ENCODE results near the gene CCNH. TPM values are rescaled to one million over a fixed set of nuclear protein-coding genes. Genes with fewer than 3 reads are reported as not detected.

The CCNH gene
- 10 to 100 TPM; 65.8 to 72.7 TPM for total RNA-seq

DNA sequence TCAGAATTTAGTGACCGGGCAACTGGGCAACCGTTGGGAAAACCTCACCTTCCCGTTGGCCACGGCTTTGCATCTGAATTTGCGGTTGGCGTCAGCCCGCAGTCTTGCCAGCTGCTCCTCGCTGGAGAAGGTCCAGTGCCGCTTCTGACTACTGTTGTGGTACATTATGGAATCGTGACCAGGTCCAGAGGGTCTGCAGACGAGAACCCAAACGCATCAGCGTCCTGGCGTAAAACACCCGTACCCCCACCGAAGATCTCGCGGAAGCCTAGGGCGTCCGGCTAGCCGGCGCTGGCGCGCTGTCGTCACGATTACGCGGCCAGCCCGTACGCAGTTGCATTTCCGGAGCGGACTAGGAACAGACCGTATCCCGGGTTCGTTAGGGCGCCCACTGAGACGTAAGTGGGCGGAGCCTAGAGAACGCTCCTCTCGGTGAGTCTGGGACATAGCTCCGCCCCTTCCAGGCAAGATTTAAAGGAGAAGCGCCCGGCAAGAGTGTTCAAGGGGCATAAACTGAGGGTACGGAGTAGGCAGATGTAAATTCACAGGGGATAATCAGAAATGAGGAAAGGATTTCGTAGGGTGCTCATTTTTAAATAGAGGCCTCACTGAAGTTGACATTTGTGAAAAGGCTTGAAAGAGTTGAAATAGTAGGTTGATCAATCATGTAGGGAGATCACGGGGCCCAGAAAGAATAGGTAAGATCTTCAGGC lies at the start of gene CCNH:
CCNH (minus strand) TSS at position 301 of the 713 bp plus-strand sequence; CDS start at position 165, 136 bp downstream.
- Mint-ChIP-seq H3K36me3 (peaks cover 30% of the 10 kb centered on the region), H3K9me3 (no peaks in the 10 kb centered on the region), H3K4me3 (peak within 1 kb of the TSS; percentile 91), H3K4me1 (ENCODE audit: low read depth) (peaks cover 37% of the 10 kb centered on the region), H3K27ac (peak within 1 kb of the TSS; percentile 94), H3K27me3 (no peaks in the 10 kb centered on the region)
- peak; percentile 97 for DNase-seq
- POLR2A ChIA-PET, result interaction anchor here (0.6 to 2.3 kb wide), 2 partner anchors 145 to 794 kb away, joined by 3 to 11 read pairs; partner anchors contain the start of gene RASA1
- CTCF ChIA-PET, result interaction anchor here (2.4 to 3.9 kb wide), 2 partner anchors 13 to 533 kb away, joined by 8 to 27 read pairs; no protein-coding TSS in a partner anchor
- intact Hi-C loops (cut with micrococcal nuclease), result loop anchor here (1.0 to 5.0 kb wide), 11 partner anchors 20 to 1280 kb away; partner anchors contain the start of genes COX7C and TMEM161B

DNA sequence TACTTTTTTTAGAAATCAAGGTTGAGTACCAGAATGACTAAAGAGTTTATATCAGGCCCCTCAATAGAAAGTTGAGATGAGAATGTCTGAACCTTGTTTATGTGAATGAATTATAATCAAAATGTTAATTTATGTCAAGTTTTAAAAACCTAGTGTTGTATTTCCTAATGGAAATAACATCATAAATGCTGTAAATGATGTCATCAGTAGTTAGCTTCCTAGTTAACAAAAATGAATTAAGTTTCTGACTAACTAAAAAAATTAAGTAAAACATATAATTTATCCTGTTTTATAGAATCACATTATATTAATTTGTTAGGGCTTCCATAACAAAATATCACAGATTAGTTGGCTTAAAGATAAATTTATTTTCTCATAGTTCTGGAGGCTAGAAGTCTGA lies 45.0 kb upstream of the CCNH start:
- H3K9me3 Mint-ChIP-seq, result no peaks in the 10 kb centered on the region
- peaks cover 11% of the 10 kb centered on the region for H3K27me3 Mint-ChIP-seq
- no peaks in the 10 kb centered on the region for H3K4me1 Mint-ChIP-seq (ENCODE audit: low read depth)
- no peaks in the 10 kb centered on the region for H3K36me3 Mint-ChIP-seq
- ChIA-PET POLR2A (no interaction called here), CTCF (no interaction called here)
- no peak for DNase-seq
- intact Hi-C loops (cut with micrococcal nuclease), result no loop called here
- no peak overlapping the region for H3K4me3 Mint-ChIP-seq
- H3K27ac Mint-ChIP-seq, result no peak overlapping the region

DNA sequence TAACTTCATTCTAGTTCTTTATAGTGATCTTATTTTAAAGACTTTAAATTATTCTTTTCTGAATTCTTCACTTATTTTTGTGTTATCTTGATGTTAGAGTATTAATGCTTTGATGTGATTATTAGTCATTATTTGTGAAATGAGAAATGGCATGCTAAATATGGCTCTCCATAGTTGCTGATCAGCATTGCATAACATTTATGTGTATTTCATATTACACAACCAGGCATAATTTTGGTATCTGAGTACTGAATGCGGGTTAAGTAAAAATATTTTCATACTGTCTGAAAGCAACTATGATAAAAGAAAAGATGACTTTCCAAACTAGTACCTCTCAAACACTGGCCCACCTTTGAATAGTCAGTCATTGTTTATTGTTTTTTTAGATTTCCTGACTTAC lies 41.1 kb upstream of the CCNH start:
- Mint-ChIP-seq H3K4me3 (no peak overlapping the region), H3K27me3 (peaks cover 16% of the 10 kb centered on the region), H3K36me3 (no peaks in the 10 kb centered on the region), H3K27ac (no peak overlapping the region), H3K9me3 (no peaks in the 10 kb centered on the region), H3K4me1 (ENCODE audit: low read depth) (no peaks in the 10 kb centered on the region)
- ChIA-PET CTCF (no interaction called here), POLR2A (no interaction called here)
- DNase-seq, result no peak
- intact Hi-C loops (cut with micrococcal nuclease), result no loop called here

DNA sequence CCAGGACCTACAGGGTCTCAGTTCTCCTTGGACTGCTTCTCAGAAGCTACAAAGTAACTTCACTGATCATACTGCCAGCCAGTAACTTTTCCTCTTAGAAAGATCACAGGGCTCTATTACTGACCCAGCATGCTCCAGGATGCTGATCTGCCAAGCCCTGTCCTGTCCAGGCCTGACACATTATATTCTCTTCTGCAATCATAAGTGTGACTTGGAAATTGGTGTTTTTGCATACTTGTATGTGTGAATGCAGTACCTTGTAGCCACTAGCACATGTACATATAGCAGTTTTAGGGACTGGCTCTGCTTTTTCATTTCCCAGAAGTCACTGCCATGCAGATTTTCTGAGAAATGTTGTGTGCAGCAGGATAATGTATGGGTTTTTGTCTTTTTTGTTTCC lies 40.1 kb upstream of the CCNH start:
- Mint-ChIP-seq H3K36me3 (no peaks in the 10 kb centered on the region), H3K27me3 (peaks cover 14% of the 10 kb centered on the region), H3K4me1 (ENCODE audit: low read depth) (no peaks in the 10 kb centered on the region), H3K9me3 (no peaks in the 10 kb centered on the region), H3K4me3 (no peak overlapping the region), H3K27ac (no peak overlapping the region)
- DNase-seq, result no peak
- POLR2A ChIA-PET, result no interaction called here
- CTCF ChIA-PET, result no interaction called here
- intact Hi-C loops (cut with micrococcal nuclease), result no loop called here

DNA sequence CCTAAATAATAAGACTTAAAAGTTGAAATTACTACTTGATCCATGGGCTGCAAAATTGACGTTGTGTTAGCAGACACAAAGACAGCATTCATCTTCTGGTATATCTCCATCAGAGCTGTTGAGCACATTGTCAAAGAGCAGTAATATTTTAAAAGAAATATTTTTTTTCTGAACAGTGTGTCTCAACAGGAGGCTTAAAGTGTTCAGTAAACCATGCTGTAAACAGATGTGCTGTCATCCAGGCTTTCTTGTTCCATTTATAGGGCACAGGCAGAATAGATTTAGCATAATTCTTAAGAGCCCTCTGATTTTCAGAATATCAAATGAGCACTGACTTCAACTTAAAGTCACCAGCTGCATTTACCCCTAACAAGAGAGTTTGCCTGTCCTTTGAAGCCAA lies 29.7 kb upstream of the CCNH start:
- Mint-ChIP-seq H3K4me1 (ENCODE audit: low read depth) (peaks cover 1% of the 10 kb centered on the region), H3K27ac (no peak overlapping the region), H3K36me3 (no peaks in the 10 kb centered on the region), H3K9me3 (no peaks in the 10 kb centered on the region), H3K4me3 (no peak overlapping the region), H3K27me3 (peaks cover 18% of the 10 kb centered on the region)
- no peak for DNase-seq
- CTCF ChIA-PET, result no interaction called here
- intact Hi-C loops (cut with micrococcal nuclease), result no loop called here
- POLR2A ChIA-PET, result no interaction called here

- POLR2A ChIA-PET, result no interaction called here
- Mint-ChIP-seq H3K9me3 (no peaks in the 10 kb centered on the region), H3K27ac (no peak overlapping the region), H3K4me3 (no peak overlapping the region), H3K27me3 (peaks cover 14% of the 10 kb centered on the region), H3K36me3 (no peaks in the 10 kb centered on the region), H3K4me1 (ENCODE audit: low read depth) (peaks cover 1% of the 10 kb centered on the region)
- CTCF ChIA-PET, result no interaction called here
- intact Hi-C loops (cut with micrococcal nuclease), result no loop called here
- no peak for DNase-seq
Measured at GRCh38 chr5:87438231-87438630, 25.5 kb upstream of the CCNH start.

DNA sequence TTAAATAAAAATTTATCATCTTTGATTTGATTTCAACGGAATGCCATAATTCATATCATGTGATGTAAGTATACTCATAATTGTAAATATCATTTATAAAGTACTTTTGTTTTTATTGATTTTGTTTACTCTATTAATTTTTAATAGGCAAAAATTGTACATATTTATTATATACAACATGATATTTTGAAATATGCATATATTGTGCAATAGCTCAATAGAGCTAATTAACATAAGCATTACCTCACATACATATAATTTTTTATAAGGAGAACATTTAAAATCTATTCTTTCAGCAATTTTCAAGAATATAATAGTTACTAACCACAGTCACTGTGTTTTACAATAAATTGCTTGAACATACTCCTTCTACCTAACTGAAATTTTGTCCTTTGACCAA lies 25.0 kb upstream of the CCNH start:
- no peaks in the 10 kb centered on the region for H3K36me3 Mint-ChIP-seq
- DNase-seq, result no peak
- H3K27me3 Mint-ChIP-seq, result peaks cover 13% of the 10 kb centered on the region
- H3K9me3 Mint-ChIP-seq, result no peaks in the 10 kb centered on the region
- peaks cover 1% of the 10 kb centered on the region for H3K4me1 Mint-ChIP-seq (ENCODE audit: low read depth)
- CTCF ChIA-PET, result interaction anchor here (0.7 kb wide), 1 partner anchor 38 kb away, joined by 3 read pairs; no protein-coding TSS in a partner anchor
- no peak overlapping the region for H3K27ac Mint-ChIP-seq
- H3K4me3 Mint-ChIP-seq, result no peak overlapping the region
- intact Hi-C loops (cut with micrococcal nuclease), result no loop called here
- POLR2A ChIA-PET, result no interaction called here

GRCh38 chr5:87435144-87435694 lies 22.5 kb upstream of the CCNH start:
- DNase-seq, result no peak
- Mint-ChIP-seq H3K36me3 (no peaks in the 10 kb centered on the region), H3K4me3 (no peak overlapping the region), H3K9me3 (no peaks in the 10 kb centered on the region), H3K27ac (no peak overlapping the region), H3K27me3 (peaks cover 7% of the 10 kb centered on the region), H3K4me1 (ENCODE audit: low read depth) (peaks cover 3% of the 10 kb centered on the region)
- intact Hi-C loops (cut with micrococcal nuclease), result no loop called here
- CTCF ChIA-PET, result interaction anchor here (0.5 kb wide), 1 partner anchor 314 kb away, joined by 3 read pairs; no protein-coding TSS in a partner anchor
- POLR2A ChIA-PET, result no interaction called here

- Mint-ChIP-seq H3K9me3 (no peaks in the 10 kb centered on the region), H3K4me3 (no peak overlapping the region), H3K4me1 (ENCODE audit: low read depth) (peaks cover 3% of the 10 kb centered on the region), H3K27ac (no peak overlapping the region), H3K36me3 (no peaks in the 10 kb centered on the region), H3K27me3 (peaks cover 4% of the 10 kb centered on the region)
- intact Hi-C loops (cut with micrococcal nuclease), result no loop called here
- CTCF ChIA-PET, result no interaction called here
- POLR2A ChIA-PET, result no interaction called here
- DNase-seq, result no peak
Measured at GRCh38 chr5:87434461-87434860, 21.7 kb upstream of the CCNH start.

DNA sequence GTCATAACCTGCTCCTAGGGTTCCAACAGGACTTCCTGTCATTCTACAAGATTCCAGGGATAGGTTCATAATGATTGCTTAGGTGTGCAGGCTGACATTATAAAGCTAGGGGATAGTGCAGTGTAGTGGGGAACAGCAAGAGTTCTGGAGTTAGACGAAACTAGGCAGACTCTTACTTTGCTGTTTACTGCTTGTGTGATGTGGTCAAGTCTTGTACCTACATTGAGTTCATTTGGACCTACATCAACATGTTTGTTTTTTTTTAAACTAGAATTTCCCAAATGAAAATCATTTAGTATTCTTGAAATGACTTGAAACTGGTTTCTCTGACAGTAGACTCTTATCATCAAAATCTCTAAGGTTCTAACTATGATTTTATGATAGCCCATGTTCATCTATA lies 21.2 kb upstream of the CCNH start:
- Mint-ChIP-seq H3K4me1 (ENCODE audit: low read depth) (peaks cover 3% of the 10 kb centered on the region), H3K27ac (no peak overlapping the region), H3K36me3 (no peaks in the 10 kb centered on the region), H3K9me3 (no peaks in the 10 kb centered on the region), H3K4me3 (no peak overlapping the region), H3K27me3 (peaks cover 5% of the 10 kb centered on the region)
- CTCF ChIA-PET, result no interaction called here
- intact Hi-C loops (cut with micrococcal nuclease), result no loop called here
- DNase-seq, result no peak
- POLR2A ChIA-PET, result no interaction called here

- intact Hi-C loops (cut with micrococcal nuclease), result loop anchor here (1.0 kb wide), 1 partner anchor 19 kb away; no protein-coding TSS in a partner anchor
- Mint-ChIP-seq H3K27me3 (peaks cover 7% of the 10 kb centered on the region), H3K36me3 (no peaks in the 10 kb centered on the region), H3K4me3 (no peak overlapping the region), H3K9me3 (no peaks in the 10 kb centered on the region), H3K27ac (no peak overlapping the region), H3K4me1 (ENCODE audit: low read depth) (peaks cover 3% of the 10 kb centered on the region)
- no peak for DNase-seq
- CTCF ChIA-PET, result no interaction called here
- POLR2A ChIA-PET, result no interaction called here
Measured at GRCh38 chr5:87432460-87432859, 19.7 kb upstream of the CCNH start.

GRCh38 chr5:87430863-87431457 lies 18.2 kb upstream of the CCNH start:
- Mint-ChIP-seq H3K4me3 (no peak overlapping the region), H3K27ac (no peak overlapping the region), H3K9me3 (no peaks in the 10 kb centered on the region), H3K4me1 (ENCODE audit: low read depth) (peaks cover 3% of the 10 kb centered on the region), H3K36me3 (no peaks in the 10 kb centered on the region), H3K27me3 (peaks cover 9% of the 10 kb centered on the region)
- DNase-seq, result no peak
- POLR2A ChIA-PET, result no interaction called here
- intact Hi-C loops (cut with micrococcal nuclease), result no loop called here
- CTCF ChIA-PET, result no interaction called here

- DNase-seq, result no peak
- H3K27me3 Mint-ChIP-seq, result peaks cover 2% of the 10 kb centered on the region
- ChIA-PET POLR2A (no interaction called here), CTCF (no interaction called here)
- H3K36me3 Mint-ChIP-seq, result no peaks in the 10 kb centered on the region
- no peak overlapping the region for H3K27ac Mint-ChIP-seq
- H3K4me1 Mint-ChIP-seq (ENCODE audit: low read depth), result no peaks in the 10 kb centered on the region
- no peaks in the 10 kb centered on the region for H3K9me3 Mint-ChIP-seq
- intact Hi-C loops (cut with micrococcal nuclease), result no loop called here
- no peak overlapping the region for H3K4me3 Mint-ChIP-seq
Measured at GRCh38 chr5:87423755-87424154, 11.0 kb upstream of the CCNH start.

All from activated CD4-positive, alpha-beta memory T cell treated with anti-CD3 and anti-CD28 coated beads for 36 hours (primary cell).